Psoas muscle (tissue), 8 donors: ENCODE data around the gene ADRM1. TPM values are rescaled to one million over a fixed set of nuclear protein-coding genes. Genes with fewer than 3 reads are reported as not detected.

ENCODE experiments used
- ATAC-seq, 4 donors: fragments of 200-7000 bp; cut with Tn5 transposase; one replicate each; pipeline ENCODE4 v1.9.1; 2020; ENCODE audit warnings: moderate library complexity in 3 of 4, mild to moderate bottlenecking in 2 of 4
- DNase-seq, 2 donors: peaks; one replicate each; pipeline ENCODE4 v3.0.0-alpha.2; 2020
- H3K27ac ChIP-seq: fragments of 200-600 bp; one replicate; pipeline ENCODE4 v1.8.0; 2022
- H3K27me3 ChIP-seq, 3 donors: fragments of 200-600 bp in 1 of 3; one replicate each; pipeline versions ENCODE4 v1.6.1 to v1.8.0; 2013 to 2022; ENCODE audit warnings: low read length in 2 of 3, mild to moderate bottlenecking in 2 of 3, moderate library complexity in 1 of 3; ENCODE audit not compliant: insufficient read depth in 3 of 3
- H3K36me3 ChIP-seq, 2 donors: fragments of 200-600 bp in 1 of 2; one replicate each; pipeline versions ENCODE4 v1.6.1 to v1.8.0; 2013 to 2022; ENCODE audit warnings: low read depth in 1 of 2, mild to moderate bottlenecking in 1 of 2, moderate library complexity in 1 of 2; ENCODE audit not compliant: insufficient read depth in 1 of 2
- H3K4me1 ChIP-seq: fragments of 200-600 bp; one replicate; pipeline ENCODE4 v1.8.0; 2022
- H3K4me3 ChIP-seq: fragments of 200-600 bp; one replicate; pipeline ENCODE4 v1.8.0; 2022; ENCODE audit warnings: mild to moderate bottlenecking
- H3K9me3 ChIP-seq: fragments of 200-600 bp; one replicate; pipeline ENCODE4 v1.8.0; 2022
- WGBS, 3 donors: extraction: QIAGEN DNeasy Blood & Tissue Kit; methylation state at CpG; one replicate each; pipeline versions ENCODE4 v1.1.6 to v1.1.7; 2013; 5-methylcytosine and 5-hydroxymethylcytosine counted together
- intact Hi-C, 2 donors: fragments of 100-400 bp; cut with DNase I; formaldehyde crosslinking; loops; one replicate each; pipeline versions ENCODE4 v1.11.0 to v1.14.2; 2022
- polyA plus RNA-seq, 3 donors: library from polyadenylated mRNA; stranded (reverse); fragments of 200-250 nt; gene quantifications; one replicate each; pipeline ENCODE4 v1.2.3, GENCODE V29; 2013
- total RNA-seq, 4 donors: library from RNA; stranded (reverse); fragmentation: NEBNext Ultra II Directional in 2 of 4; extraction: Animal tissue kit (Norgen Biotek cat#: 25700) in 2 of 4; gene quantifications; one replicate each; pipeline versions ENCODE4 v1.2.1 to v1.2.4, GENCODE V29; 2021 to 2023
- TF ChIP-seq, protein P1 (sequence below): fragments of 200-600 bp; IDR thresholded peaks from one replicate; pipeline ENCODE4 v1.8.0; 2022; ENCODE audit warnings: antibody characterized with exemption
- donor health status: healthy with polysubstance abuse.
- donor health status: DM: no; HTN: no; CAD: no; lungs with moderate emphysema.
- donor health status: Bipolar disorder and iron deficiency.
- donor health status: healthy.
- donor health status: DM: yes; HTN: yes; CAD: no.
- donor health status: DM: no; HTN: no; CAD: no.
- donor health status: DM: no; HTN: no; CAD: no.
- donor health status: DM: yes; HTN: yes; CAD: no.

The ADRM1 gene
- total and polyA plus RNA-seq, 7 donors, result 142 to 603 (median 280) TPM

DNA sequence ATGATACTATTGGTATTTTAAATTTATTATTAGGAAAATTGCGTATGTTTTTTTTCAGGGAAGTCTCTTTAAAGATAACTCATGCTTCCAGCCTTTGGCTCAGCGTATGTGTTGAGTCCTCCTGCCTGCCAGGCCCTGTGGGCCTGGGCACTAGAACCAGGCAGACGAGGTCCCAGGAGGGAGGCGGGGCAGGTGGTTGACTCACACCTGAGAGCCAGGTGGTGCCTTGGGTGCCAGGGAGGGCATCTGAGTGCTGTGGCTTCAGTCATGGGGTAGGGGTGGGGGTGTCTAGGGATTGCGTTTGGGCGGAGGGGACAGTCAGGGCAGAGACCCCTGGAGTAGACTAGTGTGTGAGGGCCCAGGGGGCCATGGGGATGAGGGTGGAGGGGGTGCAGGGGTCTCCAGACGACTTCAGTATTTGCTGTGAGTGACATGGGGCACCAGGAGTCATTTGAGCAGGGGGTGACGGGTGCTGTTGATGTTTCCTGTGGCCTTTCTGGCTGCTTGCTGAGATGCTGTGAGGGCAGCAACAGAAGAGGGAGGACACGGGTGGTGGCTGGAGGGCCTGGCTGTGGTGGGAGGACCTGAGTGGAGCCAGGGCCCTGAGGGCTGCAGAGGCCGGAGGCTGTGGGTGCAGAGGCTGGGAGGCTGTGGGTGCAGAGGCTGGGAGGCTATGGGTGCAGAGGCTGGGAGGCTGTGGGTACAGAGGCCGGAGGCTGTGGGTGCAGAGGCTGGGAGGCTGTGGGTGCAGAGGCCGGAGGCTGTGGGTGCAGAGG, 14.8 kb upstream of the ADRM1 start:
- Histone ChIP-seq H3K4me1 (peaks cover 10% of the 10 kb centered on the region), H3K4me3 (no peak overlapping the region), H3K9me3 (no peaks in the 10 kb centered on the region), H3K27ac (no peak overlapping the region), H3K27me3 (no peaks in the 10 kb centered on the region), H3K36me3 (peaks cover 4 to 95% of the 10 kb centered on the region in 2 donors)
- TF ChIP-seq, protein P1, sequence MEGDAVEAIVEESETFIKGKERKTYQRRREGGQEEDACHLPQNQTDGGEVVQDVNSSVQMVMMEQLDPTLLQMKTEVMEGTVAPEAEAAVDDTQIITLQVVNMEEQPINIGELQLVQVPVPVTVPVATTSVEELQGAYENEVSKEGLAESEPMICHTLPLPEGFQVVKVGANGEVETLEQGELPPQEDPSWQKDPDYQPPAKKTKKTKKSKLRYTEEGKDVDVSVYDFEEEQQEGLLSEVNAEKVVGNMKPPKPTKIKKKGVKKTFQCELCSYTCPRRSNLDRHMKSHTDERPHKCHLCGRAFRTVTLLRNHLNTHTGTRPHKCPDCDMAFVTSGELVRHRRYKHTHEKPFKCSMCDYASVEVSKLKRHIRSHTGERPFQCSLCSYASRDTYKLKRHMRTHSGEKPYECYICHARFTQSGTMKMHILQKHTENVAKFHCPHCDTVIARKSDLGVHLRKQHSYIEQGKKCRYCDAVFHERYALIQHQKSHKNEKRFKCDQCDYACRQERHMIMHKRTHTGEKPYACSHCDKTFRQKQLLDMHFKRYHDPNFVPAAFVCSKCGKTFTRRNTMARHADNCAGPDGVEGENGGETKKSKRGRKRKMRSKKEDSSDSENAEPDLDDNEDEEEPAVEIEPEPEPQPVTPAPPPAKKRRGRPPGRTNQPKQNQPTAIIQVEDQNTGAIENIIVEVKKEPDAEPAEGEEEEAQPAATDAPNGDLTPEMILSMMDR, result no peak
- 93 to 95% (median 95%) methylated on average over 12 of the region's 12 CpGs for WGBS, 3 donors
- DNase-seq (no peak), ATAC-seq (no peak)
- intact Hi-C loops, result no loop called here

DNA sequence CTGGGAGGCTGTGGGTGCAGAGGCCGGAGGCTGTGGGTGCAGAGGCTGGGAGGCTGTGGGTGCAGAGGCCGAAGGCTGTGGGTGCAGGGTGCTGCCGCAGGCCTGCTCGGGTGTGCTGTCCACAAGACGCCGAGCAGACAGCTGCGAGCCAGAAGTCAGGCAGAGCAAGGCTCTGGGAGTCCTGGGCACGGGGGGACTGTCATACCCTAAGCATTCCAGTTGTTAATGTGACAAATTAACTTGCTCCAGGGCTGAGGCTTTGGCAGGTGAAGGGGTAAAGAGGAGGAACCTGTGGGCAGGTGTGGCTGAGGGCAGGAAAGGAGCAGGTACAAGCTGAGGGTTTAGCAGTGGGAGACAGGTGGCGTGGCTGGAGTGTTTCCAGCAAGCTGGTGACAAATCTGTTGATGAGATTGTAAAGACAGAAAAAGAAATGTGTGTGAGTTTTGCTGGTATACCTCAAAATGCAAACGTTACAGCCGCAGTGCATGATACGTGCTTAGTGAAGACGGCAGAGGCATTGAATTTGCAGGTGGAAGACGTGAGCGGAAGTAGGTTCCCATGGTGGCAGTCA, 14.2 kb upstream of the ADRM1 start:
- intact Hi-C loops, result no loop called here
- 91 to 94% (median 92%) methylated on average over 15 of the region's 15 CpGs for WGBS, 3 donors
- ATAC-seq, result no peak
- DNase-seq, result no peak
- Histone ChIP-seq H3K27ac (no peak overlapping the region), H3K9me3 (no peaks in the 10 kb centered on the region), H3K4me1 (peaks cover 4% of the 10 kb centered on the region), H3K36me3 (peaks cover 4 to 95% of the 10 kb centered on the region in 2 donors), H3K4me3 (no peak overlapping the region), H3K27me3 (no peaks in the 10 kb centered on the region)
- TF ChIP-seq, protein P1, result no peak

DNA sequence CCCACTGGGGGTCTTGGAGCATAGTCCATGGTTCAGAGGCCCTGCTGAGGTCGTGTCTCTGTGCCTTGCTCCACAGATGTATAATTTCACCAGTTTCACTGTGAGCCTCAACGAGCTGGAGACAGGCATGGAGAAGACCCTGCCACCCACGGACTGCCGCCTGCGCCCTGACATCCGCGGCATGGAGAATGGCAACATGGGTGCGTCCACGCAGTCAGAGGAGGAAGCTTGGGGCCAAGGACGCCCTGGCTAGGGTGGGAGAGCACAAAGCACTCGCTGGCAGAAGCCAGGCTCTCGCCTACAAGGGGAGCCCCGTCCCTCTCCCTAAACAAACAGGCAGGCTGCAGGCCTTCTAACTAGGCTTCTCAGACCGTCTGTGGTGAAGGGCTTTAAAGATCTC, 13.7 kb upstream of the ADRM1 start:
- Histone ChIP-seq H3K27me3 (no peaks in the 10 kb centered on the region), H3K27ac (no peak overlapping the region), H3K36me3 (peaks cover 4 to 95% of the 10 kb centered on the region in 2 donors), H3K4me3 (no peak overlapping the region), H3K4me1 (no peaks in the 10 kb centered on the region), H3K9me3 (no peaks in the 10 kb centered on the region)
- no peak for DNase-seq
- 83 to 90% (median 89%) methylated on average over 14 of the region's 14 CpGs for WGBS, 3 donors
- intact Hi-C loops, result no loop called here
- TF ChIP-seq, protein P1, result no peak
- ATAC-seq, result no peak

DNA sequence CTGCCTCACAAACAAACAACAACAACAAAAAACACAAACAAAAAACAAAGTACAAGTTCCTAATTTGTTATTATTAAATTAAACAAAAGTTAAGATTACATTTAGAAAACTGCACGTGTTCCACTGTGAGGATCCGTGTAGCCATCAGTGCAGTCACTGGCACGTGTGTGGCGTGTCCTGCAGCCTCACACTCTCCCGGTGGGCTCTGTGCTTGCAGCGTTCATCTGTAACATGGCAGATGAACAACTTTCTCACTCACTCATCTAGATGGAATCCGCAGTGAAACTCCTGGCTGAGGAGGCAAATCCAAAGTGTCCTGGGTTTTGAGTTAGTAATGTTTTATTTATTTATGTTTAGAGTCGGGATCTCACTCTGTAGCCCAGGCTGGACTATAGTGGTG, 12.9 kb upstream of the ADRM1 start:
- no peak for ATAC-seq
- Histone ChIP-seq H3K4me3 (no peak overlapping the region), H3K27ac (no peak overlapping the region), H3K27me3 (no peaks in the 10 kb centered on the region), H3K36me3 (peaks cover 4 to 93% of the 10 kb centered on the region in 2 donors), H3K9me3 (no peaks in the 10 kb centered on the region), H3K4me1 (no peaks in the 10 kb centered on the region)
- intact Hi-C loops, result no loop called here
- no peak for DNase-seq
- WGBS, 3 donors, result 89 to 94% (median 89%) methylated on average over 8 of the region's 8 CpGs
- TF ChIP-seq, protein P1, result no peak
